Skeletal muscle cell (primary cell): ENCODE measurements around the gene BMP3.

Experiments
- DNase-seq: peaks from one replicate; pipeline ENCODE4 v3.0.0-alpha.2; 2010; ENCODE audit warnings: low read depth
- H3K4me3 ChIP-seq: 2 replicates; pipeline ENCODE4 v1.5.1; 2011; ENCODE audit warnings: low read depth, mild to moderate bottlenecking, control low read depth, low read length, moderate library complexity

Gene BMP3

DNA sequence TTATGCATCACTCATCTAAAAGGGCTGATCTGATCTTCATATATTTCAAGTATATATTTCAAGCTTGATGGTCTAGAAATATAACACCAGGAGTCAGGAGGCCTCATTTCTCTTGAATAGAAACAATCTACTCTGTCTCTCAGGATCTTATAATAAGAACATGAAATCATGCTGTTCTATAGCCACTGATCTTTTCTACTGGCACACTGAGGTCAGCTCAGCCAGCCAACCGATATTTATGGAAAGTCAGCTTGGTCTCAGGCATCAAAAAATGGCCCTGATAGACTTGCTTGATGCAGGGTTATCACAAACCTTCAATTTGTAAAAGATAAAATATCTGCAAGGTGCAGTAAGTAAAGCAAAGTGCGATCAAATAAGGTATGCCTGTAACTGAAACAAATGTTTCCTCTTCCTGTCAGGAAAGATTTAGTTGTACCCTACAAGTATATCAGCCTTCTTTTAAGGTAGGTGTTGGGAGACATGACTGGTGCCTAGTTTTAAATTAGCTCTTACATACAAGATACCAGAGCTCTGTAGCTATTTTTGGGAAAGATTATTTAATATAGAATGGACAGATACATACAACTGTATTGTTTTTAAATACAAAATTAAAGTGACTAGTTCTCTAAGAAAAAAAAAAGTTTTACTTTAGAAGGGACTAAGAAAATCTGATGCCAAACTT lies 63.4 kb downstream of the BMP3 start:
- no peak for DNase-seq
- H3K4me3 ChIP-seq: no peak overlapping the region

DNA sequence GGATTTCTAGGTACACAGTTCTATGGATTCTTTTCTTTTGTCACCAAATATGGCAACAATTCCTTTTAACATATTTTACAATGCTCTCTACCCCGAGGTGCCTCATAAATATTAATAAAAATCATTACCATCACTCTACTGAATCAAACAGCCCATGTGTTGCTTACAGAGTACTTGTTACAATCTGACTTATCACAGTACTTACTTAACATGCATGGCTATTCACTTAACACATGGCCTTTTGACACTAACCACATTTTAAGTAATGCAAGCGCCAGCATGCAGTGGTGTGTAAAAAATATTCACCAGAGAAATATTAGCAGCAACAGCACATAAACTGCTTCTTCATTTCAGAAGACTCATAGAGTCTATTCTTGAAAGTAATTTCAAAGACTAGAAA lies 64.9 kb downstream of the BMP3 start:
- H3K4me3 ChIP-seq: no peak overlapping the region
- no peak for DNase-seq

DNA sequence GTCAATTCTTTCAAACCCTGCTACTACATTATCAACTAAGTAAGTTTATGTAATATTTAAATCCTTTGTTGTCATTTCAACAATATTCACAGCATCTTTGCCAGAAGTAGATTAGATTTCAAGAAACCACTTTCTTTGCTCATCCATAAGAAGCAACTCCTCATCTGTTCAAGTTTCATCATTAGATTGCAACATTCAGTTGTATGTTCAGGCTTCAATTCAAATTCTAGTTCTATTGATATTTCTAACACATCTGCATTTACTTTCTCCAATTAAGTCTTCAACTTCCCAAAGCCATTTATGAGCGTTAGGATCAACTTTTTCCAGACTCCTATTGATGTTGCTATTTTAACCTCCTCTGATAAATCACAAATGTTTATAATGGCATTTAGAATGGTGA lies 66.1 kb downstream of the BMP3 start:
- no peak overlapping the region for H3K4me3 ChIP-seq
- no peak for DNase-seq

DNA sequence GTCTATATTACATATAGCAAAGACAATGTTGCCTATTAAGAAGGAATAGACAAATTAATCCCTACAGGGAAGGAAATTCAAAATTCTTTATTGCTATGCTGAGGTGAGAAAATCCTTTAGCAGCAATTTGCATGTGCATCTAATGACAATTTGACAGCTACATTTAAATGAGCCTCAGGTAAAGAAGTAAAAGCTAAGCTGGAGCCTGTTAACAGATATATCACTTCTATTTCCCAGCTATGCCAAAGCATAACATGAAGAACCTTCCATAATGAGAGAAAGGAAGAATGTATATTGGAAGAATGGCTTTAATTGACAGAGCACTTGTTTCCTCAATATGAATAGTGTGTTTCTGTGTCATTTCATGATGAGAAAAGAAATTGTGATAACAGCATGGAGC lies 71.6 kb downstream of the BMP3 start:
- DNase-seq: no peak

DNA sequence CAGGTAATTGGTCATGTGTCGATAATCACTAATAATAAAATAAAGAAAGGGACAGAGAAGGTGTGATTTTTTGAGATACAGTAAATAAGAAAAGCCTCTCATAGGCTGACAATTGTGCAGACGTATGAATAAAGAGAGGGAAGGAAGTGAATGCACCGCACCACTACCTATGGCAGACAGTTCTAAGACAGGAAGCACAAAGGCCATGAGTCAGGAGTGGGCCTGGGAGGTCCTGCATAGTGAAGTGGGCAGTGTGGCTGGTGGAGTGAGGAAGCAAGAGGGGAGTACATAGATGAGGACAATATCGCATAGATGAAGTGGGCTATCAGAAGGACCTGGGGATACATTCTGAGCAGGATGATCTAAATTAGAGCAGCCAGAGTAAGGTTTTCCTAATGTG lies 75.6 kb downstream of the BMP3 start:
- DNase-seq: no peak

More for the DNA sequence above, 71.6 kb downstream of the BMP3 start:
- H3K4me3 ChIP-seq: no peak overlapping the region

More for the DNA sequence above, 75.6 kb downstream of the BMP3 start:
- H3K4me3 ChIP-seq: no peak overlapping the region
